Activated CD8-positive, alpha-beta T cell treated with anti-CD3 and anti-CD28 coated beads, Interleukin-2, amount 10 ng/mL, durations not matched to agents 7 days and 5 days (primary cell): ENCODE measurements around the gene SLC9A3. TPM values are rescaled to one million over a fixed set of nuclear protein-coding genes. Genes with fewer than 3 reads are reported as not detected.

Experiments
- ATAC-seq: fragments of 150-1000 bp; cut with Tn5 transposase; one replicate; pipeline ENCODE4 v1.10.0; 2021; ENCODE audit warnings: moderate library complexity
- CTCF ChIA-PET: fragments of 350-600 bp; sonication (Branson Sonifier 250); formaldehyde crosslinking; loops from one replicate; lab custom pipeline; 2021; ENCODE audit warnings: antibody characterized with exemption; lab: Charles Lee
- POLR2A ChIA-PET: fragments of 350-600 bp; sonication (Branson Sonifier 250); formaldehyde crosslinking; loops from one replicate; lab custom pipeline; 2021; ENCODE audit warnings: antibody characterized with exemption; lab: Charles Lee
- DNase-seq: peaks from one replicate; pipeline ENCODE4 v3.0.0-alpha.2; 2020
- H3K27ac Mint-ChIP-seq: one replicate; pipeline ENCODE4 v1.8.0; 2021; ENCODE audit warnings: mild to moderate bottlenecking, mixed read lengths
- H3K27me3 Mint-ChIP-seq: one replicate; pipeline ENCODE4 v1.8.0; 2021; ENCODE audit warnings: low read depth, mixed read lengths
- H3K36me3 Mint-ChIP-seq: one replicate; pipeline ENCODE4 v1.8.0; 2021; ENCODE audit warnings: low read depth, mixed read lengths
- H3K4me1 Mint-ChIP-seq: one replicate; pipeline ENCODE4 v1.8.0; 2021; ENCODE audit warnings: low read depth, mixed read lengths
- H3K4me3 Mint-ChIP-seq: one replicate; pipeline ENCODE4 v1.8.0; 2021; ENCODE audit warnings: mild to moderate bottlenecking, mixed read lengths
- H3K9me3 Mint-ChIP-seq: one replicate; pipeline ENCODE4 v1.8.0; 2022; ENCODE audit warnings: mixed read lengths; ENCODE audit not compliant: insufficient read depth
- microRNA-seq: library from miRNA; unstranded; fragments of <30 nt; microRNA quantifications from one replicate; pipeline ENCODE4 v1.2.0, GENCODE V29; 2022
- total RNA-seq, 2 experiments: library from RNA; stranded (reverse); gene quantifications; one replicate each; pipeline ENCODE4 v1.2.3, GENCODE V29; 2021

The SLC9A3 gene
- total RNA-seq, 2 experiments from 2014 or later = 1.6 to 1.9 TPM

DNA sequence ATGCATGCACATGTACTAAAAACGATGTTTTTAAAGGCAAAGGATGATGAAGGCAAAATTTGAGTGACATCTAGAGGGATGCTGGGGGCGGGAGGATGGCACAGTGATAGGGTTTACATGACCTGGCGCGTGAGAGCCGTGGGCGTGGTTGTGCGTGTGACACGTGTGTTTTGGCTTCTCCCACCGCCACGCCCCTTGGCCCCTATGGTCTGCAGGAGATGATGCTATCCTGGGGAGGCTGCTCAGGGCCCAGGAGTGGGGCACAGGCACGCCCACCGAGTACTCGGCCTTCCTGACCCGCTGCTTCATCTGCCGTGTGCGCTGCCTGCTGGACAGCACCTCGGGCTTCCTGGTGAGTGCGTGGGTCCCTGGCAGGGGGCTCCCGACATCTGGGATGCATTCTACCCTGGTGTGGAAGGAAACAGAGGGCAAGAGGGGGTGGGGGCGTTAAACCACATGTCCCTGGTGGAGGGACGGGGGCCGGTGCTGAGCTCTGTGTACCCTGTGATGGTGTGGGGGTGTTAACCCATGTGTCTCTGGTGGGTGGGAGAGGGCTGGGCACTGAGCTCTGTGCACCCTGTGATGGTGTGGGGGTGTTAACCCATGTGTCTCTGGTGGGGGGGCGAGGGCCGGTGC lies 100.5 kb downstream of the SLC9A3 start:
- H3K27me3 Mint-ChIP-seq = no peaks in the 10 kb centered on the region
- H3K27ac Mint-ChIP-seq = peak overlapping the region; percentile 85
- no peaks in the 10 kb centered on the region for H3K9me3 Mint-ChIP-seq
- H3K4me3 Mint-ChIP-seq = no peak overlapping the region
- POLR2A ChIA-PET = no interaction called here
- CTCF ChIA-PET = interaction anchor here (0.6 to 3.5 kb wide), 4 partner anchors 13 to 111 kb away, joined by 3 to 28 read pairs (median 6); no protein-coding TSS in a partner anchor
- ATAC-seq (no peak), DNase-seq (no peak)
- peaks cover 64% of the 10 kb centered on the region for H3K36me3 Mint-ChIP-seq
- H3K4me1 Mint-ChIP-seq = peaks cover 43% of the 10 kb centered on the region

DNA sequence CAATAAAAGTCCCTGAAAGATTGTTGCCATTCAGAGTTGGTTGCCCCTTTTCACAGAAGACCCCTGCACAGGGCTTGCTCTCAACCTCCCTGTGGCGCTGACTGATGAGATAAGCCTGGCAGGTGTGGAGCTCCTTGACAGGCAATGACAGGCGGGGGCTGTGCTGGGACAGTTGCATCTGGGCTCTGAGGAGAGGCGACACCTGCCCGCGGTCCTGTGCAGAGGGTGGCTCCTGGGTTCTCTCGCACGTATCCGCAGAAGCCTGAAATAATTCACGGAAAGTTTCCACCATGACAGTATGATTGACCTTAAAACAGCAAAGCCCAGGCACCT lies 101.0 kb downstream of the SLC9A3 start:
- peak overlapping the region; percentile 85 for H3K27ac Mint-ChIP-seq
- peaks cover 62% of the 10 kb centered on the region for H3K36me3 Mint-ChIP-seq
- POLR2A ChIA-PET = no interaction called here
- no peak overlapping the region for H3K4me3 Mint-ChIP-seq
- CTCF ChIA-PET = interaction anchor here (1.7 to 3.5 kb wide), 2 partner anchors 73 to 107 kb away, joined by 6 to 28 read pairs; no protein-coding TSS in a partner anchor
- H3K9me3 Mint-ChIP-seq = no peaks in the 10 kb centered on the region
- H3K27me3 Mint-ChIP-seq = no peaks in the 10 kb centered on the region
- H3K4me1 Mint-ChIP-seq = peaks cover 43% of the 10 kb centered on the region
- DNase-seq (no peak), ATAC-seq (no peak)

- CTCF ChIA-PET = interaction anchor here (3.5 kb wide), 1 partner anchor 106 kb away, joined by 28 read pairs; no protein-coding TSS in a partner anchor
- Mint-ChIP-seq H3K27ac (peak overlapping the region; percentile 85), H3K4me3 (no peak overlapping the region), H3K27me3 (no peaks in the 10 kb centered on the region), H3K36me3 (peaks cover 58% of the 10 kb centered on the region), H3K9me3 (no peaks in the 10 kb centered on the region), H3K4me1 (peaks cover 43% of the 10 kb centered on the region)
- DNase-seq (no peak), ATAC-seq (peak; percentile 7)
- POLR2A ChIA-PET = no interaction called here
Measured at GRCh38 chr5:422323-423232, 101.7 kb downstream of the SLC9A3 start.

DNA sequence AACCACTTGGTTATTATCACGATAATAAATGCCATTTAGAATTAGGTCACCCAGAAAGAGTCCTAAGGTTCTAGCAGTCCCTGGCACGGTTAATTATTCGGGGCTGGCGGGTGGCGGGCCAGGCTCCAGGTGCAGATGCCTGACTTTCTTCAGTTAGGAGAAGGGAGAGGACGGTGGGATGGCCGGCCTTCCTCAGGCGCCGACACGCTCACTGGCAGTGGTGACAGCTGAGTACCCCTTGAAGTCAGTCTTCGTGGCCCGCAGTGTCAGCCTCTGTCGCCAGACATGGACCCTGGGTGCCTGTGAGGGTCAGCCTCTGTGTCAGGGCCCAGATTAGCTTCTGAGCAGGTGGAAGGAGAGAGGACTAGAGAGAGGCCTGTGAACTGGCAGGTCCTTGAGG lies 102.3 kb downstream of the SLC9A3 start:
- no peaks in the 10 kb centered on the region for H3K9me3 Mint-ChIP-seq
- ATAC-seq (no peak), DNase-seq (no peak)
- peaks cover 43% of the 10 kb centered on the region for H3K4me1 Mint-ChIP-seq
- H3K27ac Mint-ChIP-seq = peak overlapping the region; percentile 60
- ChIA-PET POLR2A (no interaction called here), CTCF (no interaction called here)
- H3K4me3 Mint-ChIP-seq = no peak overlapping the region
- no peaks in the 10 kb centered on the region for H3K27me3 Mint-ChIP-seq
- H3K36me3 Mint-ChIP-seq = peaks cover 54% of the 10 kb centered on the region

GRCh38 chr5:421287-421880 lies 102.9 kb downstream of the SLC9A3 start:
- H3K4me1 Mint-ChIP-seq = peaks cover 46% of the 10 kb centered on the region
- CTCF ChIA-PET = no interaction called here

DNA sequence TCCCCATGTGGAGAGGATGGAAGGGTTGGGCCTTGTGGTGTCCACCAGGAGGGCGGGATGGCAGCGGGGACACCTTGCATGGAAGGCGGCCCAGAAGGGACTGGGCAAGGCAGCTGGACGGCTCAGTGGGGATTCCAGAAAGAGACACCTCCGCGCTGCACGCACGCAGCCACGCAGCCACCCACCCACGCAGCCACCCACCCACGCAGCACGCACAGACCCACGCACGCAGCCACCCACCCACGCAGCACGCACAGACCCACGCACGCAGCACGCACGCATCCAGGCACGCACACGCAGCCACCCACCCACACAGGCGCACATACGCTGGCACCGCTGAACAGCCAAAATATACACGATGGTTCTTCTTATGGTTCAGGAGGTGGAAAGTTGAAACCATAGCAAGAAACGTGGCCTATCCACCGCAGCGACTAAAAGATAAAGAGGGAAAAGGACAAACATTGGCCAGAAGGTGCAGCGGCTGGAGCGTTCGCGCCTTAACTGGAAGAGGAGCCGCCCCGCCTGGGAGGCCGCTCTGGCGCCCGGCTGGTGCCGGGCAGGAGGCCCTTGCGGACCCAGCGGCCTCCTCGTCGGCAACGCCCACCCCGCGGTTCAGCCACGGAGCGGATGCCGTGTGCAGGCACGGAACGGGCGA lies 103.5 kb downstream of the SLC9A3 start:
- DNase-seq = no peak
- no peak overlapping the region for H3K4me3 Mint-ChIP-seq
- peaks cover 48% of the 10 kb centered on the region for H3K36me3 Mint-ChIP-seq
- no peaks in the 10 kb centered on the region for H3K27me3 Mint-ChIP-seq
- peak overlapping the region; percentile 12 for H3K27ac Mint-ChIP-seq
- ChIA-PET CTCF (interaction anchor here (1.2 to 1.9 kb wide), 3 partner anchors 10 to 104 kb away, joined by 3 to 7 read pairs (median 5); partner anchors contain the start of gene AHRR), POLR2A (no interaction called here)
- no peak for ATAC-seq
- peaks cover 52% of the 10 kb centered on the region for H3K4me1 Mint-ChIP-seq
- no peaks in the 10 kb centered on the region for H3K9me3 Mint-ChIP-seq

More at GRCh38 chr5:421287-421880, 102.9 kb downstream of the SLC9A3 start:
- H3K4me3 Mint-ChIP-seq = no peak overlapping the region
- H3K36me3 Mint-ChIP-seq = peaks cover 51% of the 10 kb centered on the region
- no peak overlapping the region for H3K27ac Mint-ChIP-seq
- no peaks in the 10 kb centered on the region for H3K27me3 Mint-ChIP-seq
- no peak for DNase-seq
- ATAC-seq = no peak
- POLR2A ChIA-PET = no interaction called here
- H3K9me3 Mint-ChIP-seq = no peaks in the 10 kb centered on the region

Small RNA genes within 50 kb of the gene (microRNA-seq; reads per million reads assigned to microRNA genes)
- not detected for gene MIR4456

Other genes starting within 250 kb of the SLC9A3 start
- gene AHRR, start 202.7 kb downstream of the SLC9A3 start, total RNA-seq = 10 to 100 TPM; 56.1 to 57.2 TPM
- 10 to 100 TPM; 62.2 to 62.3 TPM for gene EXOC3, start 81.3 kb downstream of the SLC9A3 start, total RNA-seq
- gene CEP72, start 87.9 kb upstream of the SLC9A3 start, total RNA-seq = 10 to 100 TPM; 34.4 to 38.6 TPM
- gene TPPP, start 168.9 kb upstream of the SLC9A3 start, total RNA-seq = under 1 TPM in 1 of 2 experiments, not detected in 1; 0.08 TPM